ENCODE measurements around the gene TMCC3. TPM values are rescaled to one million over a fixed set of nuclear protein-coding genes. Genes with fewer than 3 reads are reported as not detected.
A peak's percentile ranks its signal among the peaks of the same experiment; 100 is the strongest.

TMCC3 gene
- polyA plus RNA-seq, 1 donor (not counting 4 experiments of a cell fraction or from before 2014, with no cell fraction given) = 18.9 TPM

DNA sequence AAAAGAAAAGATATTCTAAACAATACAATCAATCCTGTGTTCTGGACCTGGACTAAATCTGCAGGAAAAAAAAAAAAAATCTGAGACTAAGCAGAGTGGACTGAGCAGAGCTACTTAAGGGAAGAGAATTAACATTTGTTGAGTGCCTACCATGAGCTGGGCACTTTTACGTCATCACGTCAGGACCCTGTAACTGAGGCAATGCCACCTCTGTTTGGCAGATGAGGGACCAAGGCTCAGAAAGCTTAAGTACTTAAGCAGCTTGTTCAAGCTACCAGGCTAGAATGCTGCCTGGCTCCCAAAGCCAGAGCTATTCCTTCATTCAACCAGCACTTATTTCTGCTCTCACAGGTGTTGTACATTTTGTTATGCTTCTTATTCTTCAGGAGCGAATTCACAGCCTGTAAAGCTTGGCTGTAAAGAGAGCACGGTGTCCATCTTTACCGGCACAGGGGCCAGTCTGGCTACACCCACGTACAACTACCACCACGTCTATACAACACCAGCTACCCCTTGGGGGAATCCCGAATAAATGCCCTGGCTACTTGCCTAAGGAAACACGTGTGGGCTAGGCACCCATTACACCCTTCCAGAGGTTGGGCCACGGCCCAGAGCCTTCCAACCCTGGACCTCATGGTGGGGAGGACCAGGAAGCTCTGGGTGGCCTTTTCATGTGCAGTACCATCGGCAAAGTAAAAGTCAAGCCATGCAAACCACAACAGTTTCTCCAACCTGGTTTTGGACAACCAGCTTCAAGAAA is 27.0 kb downstream of the TMCC3 start:
- peak overlapping the region; percentile 39 for H3K4me2 ChIP-seq (ENCODE audit: control insufficient read depth, extremely low read depth, insufficient read depth, low read depth, low read length)
- H3K27me3 ChIP-seq (ENCODE audit: control insufficient read depth, extremely low read depth, insufficient read depth, low read length) = no peaks in the 10 kb centered on the region
- peaks cover 46% of the 10 kb centered on the region for H3K4me1 ChIP-seq (ENCODE audit: control insufficient read depth, extremely low read depth, insufficient read depth, low read length)
- H3K9me1 ChIP-seq (ENCODE audit: control insufficient read depth, extremely low read depth, insufficient read depth, low read length) = no peaks in the 10 kb centered on the region
- peak overlapping the region; percentile 97 for H3K27ac ChIP-seq (ENCODE audit: control insufficient read depth, insufficient read depth, low read length)
- no peak for TF ChIP-seq EZH2 (IDR thresholded peaks at IDR 0.05; ENCODE audit: low read length)
- TF ChIP-seq, protein P1, sequence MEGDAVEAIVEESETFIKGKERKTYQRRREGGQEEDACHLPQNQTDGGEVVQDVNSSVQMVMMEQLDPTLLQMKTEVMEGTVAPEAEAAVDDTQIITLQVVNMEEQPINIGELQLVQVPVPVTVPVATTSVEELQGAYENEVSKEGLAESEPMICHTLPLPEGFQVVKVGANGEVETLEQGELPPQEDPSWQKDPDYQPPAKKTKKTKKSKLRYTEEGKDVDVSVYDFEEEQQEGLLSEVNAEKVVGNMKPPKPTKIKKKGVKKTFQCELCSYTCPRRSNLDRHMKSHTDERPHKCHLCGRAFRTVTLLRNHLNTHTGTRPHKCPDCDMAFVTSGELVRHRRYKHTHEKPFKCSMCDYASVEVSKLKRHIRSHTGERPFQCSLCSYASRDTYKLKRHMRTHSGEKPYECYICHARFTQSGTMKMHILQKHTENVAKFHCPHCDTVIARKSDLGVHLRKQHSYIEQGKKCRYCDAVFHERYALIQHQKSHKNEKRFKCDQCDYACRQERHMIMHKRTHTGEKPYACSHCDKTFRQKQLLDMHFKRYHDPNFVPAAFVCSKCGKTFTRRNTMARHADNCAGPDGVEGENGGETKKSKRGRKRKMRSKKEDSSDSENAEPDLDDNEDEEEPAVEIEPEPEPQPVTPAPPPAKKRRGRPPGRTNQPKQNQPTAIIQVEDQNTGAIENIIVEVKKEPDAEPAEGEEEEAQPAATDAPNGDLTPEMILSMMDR (optimal IDR thresholded peaks at IDR 0.05 in 1 of 3, IDR thresholded peaks at IDR 0.05 in 1 of 3, conservative IDR thresholded peaks at IDR 0.05 in 1 of 3; ENCODE audit: extremely low read depth in 1 of 3, insufficient read depth in 2 of 3, low read length in 3 of 3) = no peak
- no peaks in the 10 kb centered on the region for H3K9me3 ChIP-seq (ENCODE audit: control insufficient read depth, low read depth, low read length)
- H4K20me1 ChIP-seq (ENCODE audit: control insufficient read depth, extremely low read depth, insufficient read depth, low read length) = no peaks in the 10 kb centered on the region
- peak overlapping the region; percentile 42 for H3K9ac ChIP-seq (ENCODE audit: control insufficient read depth, extremely low read depth, insufficient read depth, low read length)
- dilution Hi-C loops (cut with MboI; ENCODE audit: extremely low pct_ligation_motif_present, low sequenced_read_pairs) = no loop called here
- peaks cover 38% of the 10 kb centered on the region for H3K79me2 ChIP-seq (ENCODE audit: control insufficient read depth, insufficient read depth, low read length)
- DNase-seq (ENCODE audit: low read depth, low spot score) (no peak), FAIRE-seq (no peak)
- H3K36me3 ChIP-seq (ENCODE audit: control insufficient read depth in 2 of 2, extremely low read depth in 1 of 2, insufficient read depth in 2 of 2, low read length in 2 of 2) = no peaks in the 10 kb centered on the region
- no peak overlapping the region for H2AFZ ChIP-seq (ENCODE audit: control insufficient read depth, low read length)
- no peak overlapping the region for H3K4me3 ChIP-seq (ENCODE audit: control insufficient read depth in 2 of 3, extremely low read depth in 1 of 3, insufficient read depth in 2 of 3, low read depth in 1 of 3, low read length in 3 of 3)

DNA sequence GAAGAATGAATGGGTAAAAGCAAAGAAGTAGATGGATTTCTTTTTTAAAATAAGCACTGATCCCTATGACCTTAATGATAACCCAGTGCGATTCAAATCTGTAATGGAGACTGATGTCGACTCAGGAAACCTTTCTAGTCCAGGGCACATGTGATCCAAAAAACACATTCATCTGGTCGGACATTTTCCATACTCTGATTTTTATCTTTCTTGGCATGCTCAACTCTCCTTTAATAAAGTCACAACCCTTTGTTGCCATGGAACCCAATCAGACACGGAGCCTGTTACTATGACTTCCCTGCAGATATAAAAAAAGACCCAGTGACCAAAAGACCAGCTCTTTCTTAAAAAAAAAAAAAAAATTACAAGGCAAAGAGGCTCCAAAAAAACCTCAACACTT is 27.9 kb downstream of the TMCC3 start:
- no peak for FAIRE-seq
- peak overlapping the region; percentile 29 to 62 (median 38) for H3K4me3 ChIP-seq (ENCODE audit: control insufficient read depth in 2 of 3, extremely low read depth in 1 of 3, insufficient read depth in 2 of 3, low read depth in 1 of 3, low read length in 3 of 3)

More for the DNA sequence above, 27.9 kb downstream of the TMCC3 start:
- Histone ChIP-seq H2AFZ (ENCODE audit: control insufficient read depth, low read length) (no peak overlapping the region), H3K9ac (ENCODE audit: control insufficient read depth, extremely low read depth, insufficient read depth, low read length) (peak overlapping the region; percentile 87), H3K4me1 (ENCODE audit: control insufficient read depth, extremely low read depth, insufficient read depth, low read length) (peaks cover 54% of the 10 kb centered on the region), H3K27me3 (ENCODE audit: control insufficient read depth, extremely low read depth, insufficient read depth, low read length) (no peaks in the 10 kb centered on the region), H3K4me2 (ENCODE audit: control insufficient read depth, extremely low read depth, insufficient read depth, low read depth, low read length) (peak overlapping the region; percentile 88), H3K27ac (ENCODE audit: control insufficient read depth, insufficient read depth, low read length) (peak overlapping the region; percentile 97), H3K79me2 (ENCODE audit: control insufficient read depth, insufficient read depth, low read length) (peaks cover 41% of the 10 kb centered on the region), H3K9me3 (ENCODE audit: control insufficient read depth, low read depth, low read length) (no peaks in the 10 kb centered on the region), H3K9me1 (ENCODE audit: control insufficient read depth, extremely low read depth, insufficient read depth, low read length) (no peaks in the 10 kb centered on the region), H3K36me3 (ENCODE audit: control insufficient read depth in 2 of 2, extremely low read depth in 1 of 2, insufficient read depth in 2 of 2, low read length in 2 of 2) (no peaks in the 10 kb centered on the region), H4K20me1 (ENCODE audit: control insufficient read depth, extremely low read depth, insufficient read depth, low read length) (no peaks in the 10 kb centered on the region)
- dilution Hi-C loops (cut with MboI; ENCODE audit: extremely low pct_ligation_motif_present, low sequenced_read_pairs) = no loop called here
- no peak for DNase-seq (ENCODE audit: low read depth, low spot score)
- TF ChIP-seq EZH2 (IDR thresholded peaks at IDR 0.05; ENCODE audit: low read length) = no peak
- TF ChIP-seq, protein P1 (optimal IDR thresholded peaks at IDR 0.05 in 1 of 3, IDR thresholded peaks at IDR 0.05 in 1 of 3, conservative IDR thresholded peaks at IDR 0.05 in 1 of 3; ENCODE audit: extremely low read depth in 1 of 3, insufficient read depth in 2 of 3, low read length in 3 of 3) = no peak

Measured in keratinocyte (primary cell).